ENCODE data around the gene LMO3.

The LMO3 gene

DNA sequence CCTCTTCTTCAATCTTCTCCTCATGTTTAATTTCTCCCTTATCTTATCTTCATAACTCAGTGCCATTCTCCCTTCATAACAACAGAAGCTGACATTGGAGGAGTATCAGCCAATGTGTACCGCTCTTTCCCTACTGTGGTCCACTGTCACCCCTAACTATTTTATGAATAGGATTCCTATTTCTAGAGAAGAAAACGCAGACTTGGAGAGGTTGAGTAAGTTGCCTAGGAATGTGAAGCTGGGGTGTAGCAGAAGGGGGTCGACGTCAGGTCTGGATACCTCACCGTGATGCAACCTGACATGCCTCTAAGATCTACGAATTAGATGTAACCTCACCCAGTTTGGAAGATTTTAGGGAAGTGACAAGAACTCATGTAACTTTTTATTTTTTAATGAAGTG lies 17.1 kb downstream of the LMO3 start:
- TF ChIP-seq, protein P1, sequence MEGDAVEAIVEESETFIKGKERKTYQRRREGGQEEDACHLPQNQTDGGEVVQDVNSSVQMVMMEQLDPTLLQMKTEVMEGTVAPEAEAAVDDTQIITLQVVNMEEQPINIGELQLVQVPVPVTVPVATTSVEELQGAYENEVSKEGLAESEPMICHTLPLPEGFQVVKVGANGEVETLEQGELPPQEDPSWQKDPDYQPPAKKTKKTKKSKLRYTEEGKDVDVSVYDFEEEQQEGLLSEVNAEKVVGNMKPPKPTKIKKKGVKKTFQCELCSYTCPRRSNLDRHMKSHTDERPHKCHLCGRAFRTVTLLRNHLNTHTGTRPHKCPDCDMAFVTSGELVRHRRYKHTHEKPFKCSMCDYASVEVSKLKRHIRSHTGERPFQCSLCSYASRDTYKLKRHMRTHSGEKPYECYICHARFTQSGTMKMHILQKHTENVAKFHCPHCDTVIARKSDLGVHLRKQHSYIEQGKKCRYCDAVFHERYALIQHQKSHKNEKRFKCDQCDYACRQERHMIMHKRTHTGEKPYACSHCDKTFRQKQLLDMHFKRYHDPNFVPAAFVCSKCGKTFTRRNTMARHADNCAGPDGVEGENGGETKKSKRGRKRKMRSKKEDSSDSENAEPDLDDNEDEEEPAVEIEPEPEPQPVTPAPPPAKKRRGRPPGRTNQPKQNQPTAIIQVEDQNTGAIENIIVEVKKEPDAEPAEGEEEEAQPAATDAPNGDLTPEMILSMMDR (conservative IDR thresholded peaks at IDR 0.05; ENCODE audit: low read depth, low read length): no peak
- DNase-seq (ENCODE audit: low read depth): no peak
- no peak overlapping the region for H3K4me3 ChIP-seq (ENCODE audit: low read depth, low read length)

DNA sequence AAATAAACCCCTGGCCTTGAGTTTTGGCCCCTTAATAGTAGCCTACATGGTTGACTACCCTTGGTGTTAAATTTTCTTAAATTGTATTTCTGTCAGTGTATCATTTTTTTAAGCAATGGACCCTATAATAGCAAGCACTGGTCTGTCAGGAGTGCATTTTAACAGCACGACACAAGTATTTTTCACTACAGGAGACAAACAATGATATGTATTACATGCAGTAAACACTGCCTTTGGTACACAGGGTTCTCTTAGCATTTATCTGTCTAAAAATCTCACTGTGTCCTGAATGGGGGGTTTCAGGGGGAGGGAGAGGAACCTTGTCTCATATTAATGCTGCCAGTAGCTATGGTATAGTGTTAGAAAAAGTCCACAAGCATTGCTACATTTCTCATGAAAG lies 18.4 kb downstream of the LMO3 start:
- TF ChIP-seq, protein P1 (conservative IDR thresholded peaks at IDR 0.05; ENCODE audit: low read depth, low read length): no peak
- H3K4me3 ChIP-seq (ENCODE audit: low read depth, low read length): no peak overlapping the region
- DNase-seq (ENCODE audit: low read depth): no peak

DNA sequence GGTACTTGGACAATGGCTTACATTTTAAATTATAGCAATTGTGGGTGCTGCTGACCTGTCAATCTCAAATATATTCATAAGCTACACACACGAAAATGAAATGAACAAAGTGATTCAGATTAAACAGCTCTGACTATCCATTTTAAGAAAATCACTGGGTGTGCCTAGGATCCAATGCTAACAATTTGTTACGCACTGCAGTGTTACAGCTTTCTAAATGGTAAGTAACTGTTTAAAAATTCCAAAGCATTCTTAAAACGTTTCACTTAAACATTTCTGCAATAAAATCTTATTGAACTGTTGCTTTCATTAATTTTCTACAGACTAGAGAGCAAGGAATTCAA lies 18.9 kb downstream of the LMO3 start:
- DNase-seq (ENCODE audit: low read depth): no peak
- H3K4me3 ChIP-seq (ENCODE audit: low read depth, low read length): no peak overlapping the region
- TF ChIP-seq, protein P1 (conservative IDR thresholded peaks at IDR 0.05; ENCODE audit: low read depth, low read length): no peak

DNA sequence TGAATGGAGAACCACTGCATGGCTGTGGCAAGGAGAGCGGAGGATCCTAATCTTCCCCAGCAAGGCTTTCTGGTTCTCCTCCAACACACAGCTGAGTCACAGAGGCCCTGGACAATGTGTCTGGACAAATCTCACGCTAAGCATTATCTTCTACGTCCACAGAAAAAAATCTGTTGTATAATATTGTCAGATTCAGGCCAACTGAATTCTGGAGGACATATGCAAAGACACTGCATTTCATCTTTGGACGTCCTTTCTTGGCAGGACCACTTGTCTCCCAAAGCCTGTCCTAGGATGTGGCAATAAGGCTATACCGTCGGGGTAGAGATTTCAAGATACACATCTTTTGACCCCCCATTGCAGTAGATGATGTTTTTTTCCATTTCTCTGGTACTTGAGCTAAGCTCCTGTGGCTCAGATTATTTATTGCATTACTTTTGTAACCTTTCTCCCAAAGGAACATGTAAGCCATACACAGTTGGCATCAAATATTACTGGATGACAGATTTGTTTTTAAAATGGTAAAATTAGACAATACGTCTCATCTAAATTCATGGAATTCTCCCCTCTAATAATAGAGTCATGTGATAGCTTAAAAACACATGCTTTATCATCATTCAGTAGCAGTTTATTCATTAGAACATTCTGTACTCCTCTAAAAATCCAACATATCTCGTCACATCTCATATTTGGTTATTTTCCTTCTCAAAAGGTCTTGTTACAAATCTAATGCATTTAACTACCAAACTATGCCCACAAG lies 19.4 kb downstream of the LMO3 start:
- H3K4me3 ChIP-seq (ENCODE audit: low read depth, low read length): no peak overlapping the region
- TF ChIP-seq, protein P1 (conservative IDR thresholded peaks at IDR 0.05; ENCODE audit: low read depth, low read length): no peak
- DNase-seq (ENCODE audit: low read depth): no peak

DNA sequence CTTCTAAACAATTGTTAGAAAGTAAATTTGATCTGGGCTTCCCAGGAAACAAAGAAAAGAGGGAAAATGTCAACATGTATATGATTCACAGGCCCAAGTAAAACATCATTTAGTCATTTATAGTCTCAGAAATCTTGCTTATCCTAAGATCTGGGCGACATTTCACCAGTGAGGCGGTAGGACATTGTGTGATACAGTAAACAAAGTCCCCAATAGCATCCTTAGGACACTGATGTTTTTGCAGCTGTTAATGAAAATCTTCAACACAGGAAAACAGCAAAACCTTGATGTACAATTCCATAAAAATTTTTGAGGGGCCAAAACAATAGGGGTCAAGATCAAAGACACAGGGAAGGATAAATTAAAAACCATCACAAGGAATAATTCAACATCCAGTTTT lies 20.2 kb downstream of the LMO3 start:
- H3K4me3 ChIP-seq (ENCODE audit: low read depth, low read length): no peak overlapping the region
- TF ChIP-seq, protein P1 (conservative IDR thresholded peaks at IDR 0.05; ENCODE audit: low read depth, low read length): no peak
- DNase-seq (ENCODE audit: low read depth): no peak

DNA sequence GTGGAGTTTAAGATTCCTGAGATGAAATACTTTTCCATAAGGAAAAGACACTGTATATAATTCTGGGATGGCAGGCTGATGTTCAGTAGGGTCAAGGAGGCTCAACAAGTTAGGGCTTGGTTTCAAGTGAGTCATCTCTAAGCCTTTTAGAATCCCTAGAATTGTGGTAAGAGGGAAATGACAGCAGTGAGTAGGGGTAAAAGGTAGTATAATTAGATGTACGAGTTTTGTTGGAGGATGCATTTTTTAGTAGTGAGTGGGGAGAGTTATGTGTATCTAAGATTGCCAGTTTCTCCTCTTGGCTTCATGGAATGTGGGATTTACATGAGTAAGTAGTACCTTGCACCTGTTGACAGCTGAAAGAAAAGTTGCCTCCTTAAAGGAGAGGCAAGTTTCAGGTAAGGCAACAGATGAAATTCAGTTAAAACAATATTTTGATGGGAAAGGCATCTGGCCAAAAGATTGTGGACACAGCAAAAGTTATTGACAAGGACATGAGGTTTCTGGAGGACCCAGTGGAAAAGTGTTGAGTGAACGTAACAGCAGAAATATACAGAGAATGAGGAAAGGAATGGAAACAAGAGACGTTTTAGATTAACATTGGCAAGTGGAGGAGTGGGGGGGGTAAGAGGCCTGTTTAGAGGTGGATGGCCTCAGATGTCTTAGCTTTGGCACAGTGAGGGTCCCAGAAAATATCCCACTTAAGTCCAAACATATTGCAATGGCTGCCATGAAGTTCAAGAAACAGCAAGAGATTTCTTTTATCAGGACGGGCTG lies 21.8 kb downstream of the LMO3 start:
- no peak overlapping the region for H3K4me3 ChIP-seq (ENCODE audit: low read depth, low read length)
- TF ChIP-seq, protein P1 (conservative IDR thresholded peaks at IDR 0.05; ENCODE audit: low read depth, low read length): no peak
- no peak for DNase-seq (ENCODE audit: low read depth)
